RWPE1 (cell line): ENCODE results near the gene FBLIM1.

ENCODE experiments used
- CTCF ChIA-PET: fragments of 350-600 bp; sonication (Branson Sonifier 250); formaldehyde crosslinking; extraction: SDS; loops from one replicate; lab custom pipeline; 2021; lab: Yijun Ruan, JAX
- POLR2A ChIA-PET: fragments of 400-600 bp; formaldehyde crosslinking; extraction: SDS; loops from one replicate; lab custom pipeline; 2020; ENCODE audit warnings: antibody characterized with exemption; ENCODE audit not compliant: low non-redundant PET; lab: Yijun Ruan, JAX
- DNase-seq: peaks from one replicate; pipeline ENCODE4 v3.0.0; 2012; ENCODE audit warnings: low spot score
- H3K27ac ChIP-seq: fragments of 450-650 bp; 2 replicates; pipeline ENCODE4 v1.5.1; 2017
- TF ChIP-seq, protein P1 (sequence below): fragments of 450-650 bp; conservative IDR thresholded peaks from 2 replicates; pipeline ENCODE4 v1.5.1; 2017; ENCODE audit warnings: low read depth, mild to moderate bottlenecking

FBLIM1 gene

DNA sequence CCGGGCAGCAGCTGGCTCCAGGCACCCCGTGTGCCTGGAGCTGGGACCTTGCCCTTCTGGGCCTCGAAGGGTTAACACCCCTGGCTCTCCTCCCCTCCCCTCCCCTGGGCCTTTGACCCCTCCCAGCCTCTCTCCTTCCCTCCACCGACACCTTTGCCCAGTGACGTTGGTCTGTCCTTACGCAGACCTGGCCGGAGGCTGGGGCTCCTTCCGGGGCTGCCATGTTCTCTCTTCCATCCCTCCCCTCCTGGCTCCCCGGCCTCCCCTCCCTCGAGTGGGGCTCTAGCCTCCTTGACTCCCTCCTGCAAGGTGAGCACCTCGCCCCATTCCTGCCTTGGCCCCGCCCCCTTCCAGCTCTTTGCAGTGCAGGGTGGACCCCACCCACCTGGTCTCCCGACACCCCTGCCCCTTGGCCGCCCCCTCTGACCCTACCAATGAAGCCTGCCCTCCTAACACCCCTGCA lies 16.2 kb upstream of the FBLIM1 start, which contains the start of gene TMEM82:
TSS of gene TMEM82 (plus strand) at position 161 of the 463 bp plus-strand sequence. CDS start at position 222, 61 bp downstream.
- no peak for DNase-seq
- H3K27ac ChIP-seq: peak within 1 kb of the TSS; percentile 84
- POLR2A ChIA-PET: no interaction called here
- TF ChIP-seq, protein P1, sequence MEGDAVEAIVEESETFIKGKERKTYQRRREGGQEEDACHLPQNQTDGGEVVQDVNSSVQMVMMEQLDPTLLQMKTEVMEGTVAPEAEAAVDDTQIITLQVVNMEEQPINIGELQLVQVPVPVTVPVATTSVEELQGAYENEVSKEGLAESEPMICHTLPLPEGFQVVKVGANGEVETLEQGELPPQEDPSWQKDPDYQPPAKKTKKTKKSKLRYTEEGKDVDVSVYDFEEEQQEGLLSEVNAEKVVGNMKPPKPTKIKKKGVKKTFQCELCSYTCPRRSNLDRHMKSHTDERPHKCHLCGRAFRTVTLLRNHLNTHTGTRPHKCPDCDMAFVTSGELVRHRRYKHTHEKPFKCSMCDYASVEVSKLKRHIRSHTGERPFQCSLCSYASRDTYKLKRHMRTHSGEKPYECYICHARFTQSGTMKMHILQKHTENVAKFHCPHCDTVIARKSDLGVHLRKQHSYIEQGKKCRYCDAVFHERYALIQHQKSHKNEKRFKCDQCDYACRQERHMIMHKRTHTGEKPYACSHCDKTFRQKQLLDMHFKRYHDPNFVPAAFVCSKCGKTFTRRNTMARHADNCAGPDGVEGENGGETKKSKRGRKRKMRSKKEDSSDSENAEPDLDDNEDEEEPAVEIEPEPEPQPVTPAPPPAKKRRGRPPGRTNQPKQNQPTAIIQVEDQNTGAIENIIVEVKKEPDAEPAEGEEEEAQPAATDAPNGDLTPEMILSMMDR: no peak
- CTCF ChIA-PET: interaction anchor here (0.6 to 0.7 kb wide), 2 partner anchors 20 to 254 kb away, joined by 3 to 4 read pairs; no protein-coding TSS in a partner anchor

GRCh38 chr1:15744122-15744679 lies 14.4 kb upstream of the FBLIM1 start:
- ChIA-PET CTCF (interaction anchor here (0.7 kb wide), 1 partner anchor 35 kb away, joined by 3 read pairs; no protein-coding TSS in a partner anchor), POLR2A (no interaction called here)
- DNase-seq: no peak
- TF ChIP-seq, protein P1: no peak
- peak overlapping the region; percentile 30 for H3K27ac ChIP-seq

DNA sequence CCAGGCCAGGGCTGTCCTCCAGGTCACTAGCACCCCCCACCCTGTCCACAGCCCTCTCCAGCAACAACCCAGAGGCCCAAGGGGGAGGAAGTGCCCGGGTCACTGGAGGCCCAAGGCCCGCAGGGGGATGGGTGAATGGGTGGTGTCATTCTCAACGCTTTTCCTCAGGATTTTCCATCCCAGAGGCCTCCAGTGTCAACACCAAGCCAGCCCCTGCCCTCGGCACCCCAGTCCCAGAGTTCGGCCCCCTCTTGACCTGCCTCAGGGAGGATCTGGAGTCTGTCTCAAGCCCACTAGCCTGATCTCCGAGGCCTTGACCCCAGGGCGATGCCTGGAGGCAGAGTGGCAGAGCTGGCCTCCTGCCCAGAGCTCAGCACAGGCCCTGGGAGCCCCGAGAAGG lies 11.2 kb upstream of the FBLIM1 start:
- no peak for DNase-seq
- peak overlapping the region; percentile 87 for H3K27ac ChIP-seq
- TF ChIP-seq, protein P1: no peak
- ChIA-PET CTCF (interaction anchor here (0.6 kb wide), 1 partner anchor 778 kb away, joined by 3 read pairs; no protein-coding TSS in a partner anchor), POLR2A (no interaction called here)

- TF ChIP-seq, protein P1: no peak
- CTCF ChIA-PET: interaction anchor here (0.9 kb wide), 1 partner anchor 43 kb away, joined by 3 read pairs; no protein-coding TSS in a partner anchor
- H3K27ac ChIP-seq: peak overlapping the region; percentile 87
- POLR2A ChIA-PET: no interaction called here
- DNase-seq: no peak
Observed at GRCh38 chr1:15748264-15748663, 10.3 kb upstream of the FBLIM1 start.

- CTCF ChIA-PET: interaction anchor here (0.9 kb wide), 1 partner anchor 43 kb away, joined by 3 read pairs; no protein-coding TSS in a partner anchor
- DNase-seq: no peak
- POLR2A ChIA-PET: no interaction called here
- TF ChIP-seq, protein P1: no peak
- H3K27ac ChIP-seq: peak overlapping the region; percentile 87
Observed at GRCh38 chr1:15748690-15749398, 9.8 kb upstream of the FBLIM1 start.
